ENCODE measurements around the gene PIP4K2C.
"Not testable (repeated sequence)": the region's sequence is repeated elsewhere in the genome, so short reads cannot be mapped to it uniquely, and the experiment has no call there.

The PIP4K2C gene

DNA sequence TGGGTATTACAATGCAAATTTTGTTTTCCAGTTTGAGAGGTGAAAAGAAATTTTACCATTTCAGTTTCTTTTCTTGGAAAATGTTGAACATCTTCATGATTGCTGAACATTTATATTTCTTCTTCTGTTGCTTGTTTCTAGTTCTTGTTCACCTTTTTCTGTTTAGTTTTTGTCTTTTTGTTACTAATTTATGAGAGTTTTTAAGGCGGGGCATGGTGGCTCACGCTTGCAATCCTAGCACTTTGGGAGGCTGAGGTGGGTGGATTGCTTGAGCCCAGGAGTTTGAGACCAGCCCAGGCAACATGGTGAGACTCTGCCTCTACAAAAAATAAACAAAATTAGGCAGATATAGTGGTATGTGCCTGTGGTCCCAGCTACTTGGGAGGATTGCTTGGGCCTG lies 30.5 kb upstream of the PIP4K2C start:
- no peak for DNase-seq

DNA sequence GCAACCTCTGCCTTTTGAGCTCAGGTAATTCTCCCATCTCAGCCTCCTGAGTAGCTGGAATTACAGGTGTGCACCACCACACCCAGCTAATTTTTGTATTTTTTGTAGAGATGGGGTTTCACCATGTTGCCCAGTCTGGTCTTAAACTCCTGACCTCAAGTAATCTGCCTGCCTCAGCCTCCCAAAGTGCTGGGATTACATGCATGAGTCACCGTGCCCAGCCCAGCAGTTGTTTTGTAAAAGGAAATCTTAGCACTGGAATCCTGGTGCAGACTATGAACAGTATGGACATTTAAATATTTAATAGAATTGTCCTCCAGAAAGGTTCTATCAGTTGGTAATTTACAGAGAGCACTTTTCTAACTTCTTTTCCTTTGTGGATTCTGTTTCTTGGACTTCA lies 29.9 kb upstream of the PIP4K2C start:
- not testable (repeated sequence) for DNase-seq

DNA sequence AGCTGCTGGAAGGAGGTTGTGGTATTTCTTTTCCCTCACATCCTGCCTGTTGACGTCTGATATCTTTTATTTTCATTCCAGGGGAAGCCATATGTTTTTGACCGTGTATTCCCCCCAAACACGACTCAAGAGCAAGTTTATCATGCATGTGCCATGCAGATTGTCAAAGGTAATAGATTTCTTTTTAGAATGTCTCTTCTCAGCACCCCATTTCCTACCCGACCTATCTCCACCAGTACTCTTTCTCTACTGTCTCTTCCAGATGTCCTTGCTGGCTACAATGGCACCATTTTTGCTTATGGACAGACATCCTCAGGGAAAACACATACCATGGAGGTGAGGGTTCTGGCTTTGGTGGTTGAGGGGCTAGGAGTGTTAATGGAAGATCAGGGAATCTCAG lies 27.6 kb upstream of the PIP4K2C start:
- no peak for DNase-seq

DNA sequence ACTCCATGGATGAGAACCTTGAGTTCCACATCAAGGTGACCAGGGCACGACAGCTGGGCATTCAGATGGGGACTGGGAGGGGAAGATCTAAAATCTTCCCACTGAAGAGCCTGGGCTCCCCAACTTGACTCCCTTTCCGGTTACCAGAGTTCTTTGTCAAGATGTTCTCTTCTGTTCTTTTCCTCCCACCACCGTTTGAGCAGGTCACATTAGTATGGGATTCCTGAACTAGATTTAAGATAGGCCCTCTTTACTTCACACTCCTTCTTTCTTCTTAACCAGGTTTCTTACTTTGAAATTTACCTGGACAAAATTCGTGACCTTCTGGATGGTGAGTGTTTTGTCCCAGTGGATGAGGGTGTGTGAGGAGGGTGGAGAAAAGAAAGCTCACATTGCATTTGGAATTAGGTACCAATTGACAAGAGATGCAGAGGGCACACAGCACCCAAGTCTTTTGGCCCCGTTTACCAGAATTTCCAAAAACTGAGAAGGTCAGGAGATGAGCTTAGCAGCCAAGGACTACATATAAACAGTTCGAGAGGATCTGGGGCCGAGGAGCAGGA lies 26.7 kb upstream of the PIP4K2C start:
- no peak for DNase-seq

DNA sequence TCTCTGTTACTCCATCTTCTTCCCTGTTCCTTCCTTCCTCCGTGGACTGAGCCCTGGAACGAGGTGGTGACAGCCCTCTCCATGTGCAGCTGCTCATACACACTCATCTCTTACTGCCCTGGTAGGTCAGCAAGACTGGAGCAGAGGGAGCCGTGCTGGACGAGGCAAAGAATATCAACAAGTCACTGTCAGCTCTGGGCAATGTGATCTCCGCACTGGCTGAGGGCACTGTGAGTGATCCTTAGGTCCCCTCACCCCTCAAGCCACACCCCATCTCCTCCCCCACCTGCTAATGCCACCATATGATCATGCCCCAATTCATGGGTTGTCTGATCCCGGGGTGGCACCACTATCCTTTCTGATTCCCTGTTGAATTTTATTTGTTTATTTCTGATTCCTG lies 22.2 kb upstream of the PIP4K2C start:
- DNase-seq: no peak

DNA sequence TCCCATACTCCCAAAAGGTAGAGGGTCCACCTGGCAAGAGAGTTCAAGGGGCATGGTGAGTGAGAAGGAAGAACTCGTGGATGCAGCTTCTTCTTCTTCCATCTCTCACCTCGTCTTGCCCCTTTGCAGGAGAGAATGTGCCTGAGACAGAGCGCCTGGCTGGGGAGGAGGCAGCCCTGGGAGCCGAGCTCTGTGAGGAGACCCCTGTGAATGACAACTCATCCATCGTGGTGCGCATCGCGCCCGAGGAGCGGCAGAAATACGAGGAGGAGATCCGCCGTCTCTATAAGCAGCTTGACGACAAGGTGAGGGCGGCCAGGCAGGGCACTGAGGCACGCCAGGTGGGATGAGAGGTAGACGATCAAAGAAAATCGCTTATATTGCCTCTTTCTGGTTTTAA lies 21.1 kb upstream of the PIP4K2C start:
- no peak for DNase-seq

DNA sequence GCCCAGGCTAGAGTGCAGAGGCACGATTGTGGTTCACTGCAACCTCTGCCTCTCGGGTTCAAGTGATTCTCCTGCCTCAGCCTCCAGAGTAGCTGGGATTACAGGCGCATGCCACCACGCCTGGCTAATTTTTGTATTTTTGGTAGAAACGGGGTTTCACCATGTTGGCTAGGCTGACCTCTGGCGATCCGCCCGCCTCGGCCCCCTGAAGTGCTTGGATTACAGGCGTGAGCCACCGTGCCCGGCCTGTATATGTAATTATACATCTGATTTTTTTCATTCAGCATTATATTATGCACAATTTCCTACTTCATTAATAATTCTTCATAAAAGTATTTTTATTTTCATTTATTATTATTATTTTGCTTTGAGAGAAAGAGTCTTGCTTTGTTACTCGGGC lies 20.6 kb upstream of the PIP4K2C start:
- not testable (repeated sequence) for DNase-seq

DNA sequence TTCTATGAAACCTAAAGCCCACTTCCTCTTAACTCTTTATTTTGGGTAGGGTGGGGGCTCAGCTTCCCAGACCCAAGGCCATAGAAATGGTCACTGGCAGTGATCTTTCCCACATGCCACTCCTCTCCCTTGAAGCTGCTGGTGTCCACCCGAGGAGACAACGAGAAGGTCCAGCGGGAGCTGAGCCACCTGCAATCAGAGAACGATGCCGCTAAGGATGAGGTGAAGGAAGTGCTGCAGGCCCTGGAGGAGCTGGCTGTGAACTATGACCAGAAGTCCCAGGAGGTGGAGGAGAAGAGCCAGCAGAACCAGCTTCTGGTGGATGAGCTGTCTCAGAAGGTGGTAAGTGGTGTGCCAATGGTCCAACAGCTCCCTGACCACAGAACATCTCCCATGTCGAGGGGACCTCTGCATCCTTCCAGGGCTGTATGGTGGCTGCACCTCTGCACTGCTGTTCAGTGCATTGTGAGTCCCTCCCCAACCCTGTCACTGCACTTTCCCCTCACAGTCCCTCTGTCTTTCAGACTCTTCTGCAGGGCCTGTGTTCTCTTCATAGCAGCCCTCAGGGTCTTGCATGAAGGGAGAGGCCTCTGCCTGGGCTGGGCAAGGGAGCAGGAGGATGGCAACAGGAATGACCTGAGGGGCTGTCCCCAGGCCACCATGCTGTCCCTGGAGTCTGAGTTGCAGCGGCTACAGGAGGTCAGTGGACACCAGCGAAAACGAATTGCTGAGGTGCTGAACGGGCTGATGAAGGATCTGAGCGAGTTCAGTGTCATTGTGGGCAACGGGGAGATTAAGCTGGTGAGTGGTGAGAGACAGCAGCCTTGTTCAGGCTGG lies 18.8 kb upstream of the PIP4K2C start:
- DNase-seq: no peak

DNA sequence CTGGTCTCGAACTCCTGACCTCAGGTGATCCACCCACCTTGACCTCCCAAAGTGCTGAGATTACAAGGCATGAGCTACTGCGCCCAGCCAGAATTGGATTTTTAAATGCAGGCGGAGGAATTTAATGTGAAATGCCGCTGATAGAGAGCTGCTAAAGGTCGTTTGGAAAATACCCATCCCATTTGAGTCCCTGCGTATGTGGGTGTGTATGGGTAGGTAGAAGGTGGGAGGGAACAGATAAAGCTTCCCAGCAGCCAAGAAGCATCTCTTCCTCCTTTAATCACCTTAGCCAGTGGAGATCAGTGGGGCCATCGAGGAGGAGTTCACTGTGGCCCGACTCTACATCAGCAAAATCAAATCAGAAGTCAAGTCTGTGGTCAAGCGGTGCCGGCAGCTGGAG lies 16.2 kb upstream of the PIP4K2C start:
- no peak for DNase-seq

DNA sequence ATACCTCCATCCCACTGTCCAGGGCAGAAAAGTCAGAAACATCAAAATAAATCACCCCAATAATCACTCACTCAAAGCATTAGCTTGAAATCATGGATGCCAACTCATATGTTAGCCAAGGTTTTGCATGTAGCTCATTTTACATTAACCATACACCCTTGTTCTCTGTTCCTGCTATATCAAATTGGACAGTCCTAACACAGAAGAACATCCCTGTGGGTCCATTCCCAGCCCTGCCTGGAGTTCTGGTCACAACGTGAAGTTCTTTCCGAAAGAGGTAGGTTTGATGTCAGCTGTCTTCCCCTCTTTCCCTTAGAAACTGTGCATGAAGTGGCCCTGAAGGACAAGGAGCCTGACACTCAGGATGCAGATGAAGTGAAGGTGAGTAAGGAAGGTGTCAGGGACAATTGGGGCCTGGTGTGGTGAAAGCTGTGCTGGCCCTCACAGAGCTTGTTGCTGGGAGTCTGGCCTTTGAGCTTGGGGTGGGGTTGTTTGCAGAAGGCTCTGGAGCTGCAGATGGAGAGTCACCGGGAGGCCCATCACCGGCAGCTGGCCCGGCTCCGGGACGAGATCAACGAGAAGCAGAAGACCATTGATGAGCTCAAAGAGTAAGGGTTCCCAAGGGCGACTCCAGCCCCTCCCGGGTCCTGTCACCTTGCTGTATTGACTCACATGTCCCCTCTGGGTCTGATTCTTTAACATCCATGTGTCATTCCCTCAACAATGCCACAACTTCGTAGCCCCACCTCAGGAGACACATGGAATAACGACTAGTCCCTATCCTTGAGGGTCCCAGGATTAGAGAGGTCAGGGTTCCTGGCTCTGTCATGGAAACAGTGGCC lies 15.0 kb upstream of the PIP4K2C start:
- no peak for DNase-seq

DNA sequence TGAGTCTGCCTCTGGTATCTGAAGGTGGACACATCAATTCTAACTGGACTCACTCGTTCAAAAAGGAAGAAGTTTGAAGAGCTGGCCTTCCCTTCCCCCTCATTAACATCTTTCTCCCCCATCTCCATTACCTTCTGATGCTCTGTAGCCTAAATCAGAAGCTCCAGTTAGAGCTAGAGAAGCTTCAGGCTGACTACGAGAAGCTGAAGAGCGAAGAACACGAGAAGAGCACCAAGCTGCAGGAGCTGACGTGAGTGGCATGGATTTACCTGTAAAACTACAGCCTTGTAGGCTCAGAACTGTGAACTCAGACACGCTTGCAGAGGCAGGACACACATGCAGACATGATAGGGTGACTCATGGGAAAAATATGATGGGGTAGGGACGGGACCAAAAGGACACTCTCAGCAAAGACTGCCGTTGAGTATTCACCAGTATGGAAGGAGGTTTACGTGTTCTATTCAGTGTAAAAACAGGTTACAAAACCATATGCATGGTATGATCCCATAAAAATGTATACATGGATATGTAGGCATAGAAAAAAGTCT lies 14.3 kb upstream of the PIP4K2C start:
- no peak for DNase-seq

DNA sequence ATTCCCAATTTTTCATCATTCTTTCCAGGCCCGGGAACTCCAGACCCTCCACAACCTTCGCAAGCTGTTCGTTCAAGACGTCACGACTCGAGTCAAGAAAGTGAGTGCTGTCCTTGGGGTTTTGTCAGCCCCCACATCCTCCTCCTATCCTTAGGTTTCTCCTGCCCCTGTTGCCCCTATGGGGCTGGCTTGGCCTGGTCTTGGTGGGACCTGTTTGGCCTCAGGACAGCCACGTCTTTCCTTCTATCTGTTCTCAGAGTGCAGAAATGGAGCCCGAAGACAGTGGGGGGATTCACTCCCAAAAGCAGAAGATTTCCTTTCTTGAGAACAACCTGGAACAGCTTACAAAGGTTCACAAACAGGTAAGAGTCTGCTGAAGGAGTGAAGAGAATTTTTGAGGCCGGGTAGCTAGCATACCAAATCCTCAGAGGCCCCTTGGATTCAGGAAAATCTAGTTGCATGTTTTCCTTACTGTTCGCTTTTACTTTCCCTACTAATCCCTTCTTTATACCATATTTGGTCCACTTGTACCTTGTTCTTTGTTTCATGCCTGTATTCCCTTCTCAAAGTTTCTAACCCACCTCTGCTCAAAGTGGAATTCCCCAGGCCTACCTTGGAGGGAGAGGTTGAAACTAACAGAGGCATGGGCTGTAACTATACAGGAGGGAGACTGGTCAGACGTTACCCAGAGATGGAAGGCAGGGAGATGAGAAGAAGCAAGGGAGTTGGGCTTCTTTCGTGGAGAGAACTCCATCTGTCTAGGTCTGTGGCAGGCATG lies 12.8 kb upstream of the PIP4K2C start:
- no peak for DNase-seq

DNA sequence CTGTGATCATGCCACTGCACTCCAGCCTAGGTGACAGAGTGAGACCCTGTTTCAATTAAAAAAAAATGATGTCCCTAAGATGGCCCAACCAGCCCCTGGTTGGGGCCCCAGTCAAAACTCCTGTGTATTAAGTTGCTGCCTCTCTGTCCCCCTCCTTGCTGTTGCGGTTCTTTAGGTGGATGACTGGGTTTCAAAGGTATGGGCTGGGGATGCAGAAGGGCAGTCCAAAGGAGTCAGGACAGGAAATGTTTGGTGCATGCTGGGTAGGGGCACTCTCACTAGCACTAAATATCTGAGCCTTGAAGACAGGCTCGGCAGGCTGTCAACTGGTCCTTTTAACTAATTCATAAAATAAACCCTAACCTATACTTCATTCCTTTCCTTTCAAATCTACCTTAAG lies 12.0 kb upstream of the PIP4K2C start:
- no peak for DNase-seq

DNA sequence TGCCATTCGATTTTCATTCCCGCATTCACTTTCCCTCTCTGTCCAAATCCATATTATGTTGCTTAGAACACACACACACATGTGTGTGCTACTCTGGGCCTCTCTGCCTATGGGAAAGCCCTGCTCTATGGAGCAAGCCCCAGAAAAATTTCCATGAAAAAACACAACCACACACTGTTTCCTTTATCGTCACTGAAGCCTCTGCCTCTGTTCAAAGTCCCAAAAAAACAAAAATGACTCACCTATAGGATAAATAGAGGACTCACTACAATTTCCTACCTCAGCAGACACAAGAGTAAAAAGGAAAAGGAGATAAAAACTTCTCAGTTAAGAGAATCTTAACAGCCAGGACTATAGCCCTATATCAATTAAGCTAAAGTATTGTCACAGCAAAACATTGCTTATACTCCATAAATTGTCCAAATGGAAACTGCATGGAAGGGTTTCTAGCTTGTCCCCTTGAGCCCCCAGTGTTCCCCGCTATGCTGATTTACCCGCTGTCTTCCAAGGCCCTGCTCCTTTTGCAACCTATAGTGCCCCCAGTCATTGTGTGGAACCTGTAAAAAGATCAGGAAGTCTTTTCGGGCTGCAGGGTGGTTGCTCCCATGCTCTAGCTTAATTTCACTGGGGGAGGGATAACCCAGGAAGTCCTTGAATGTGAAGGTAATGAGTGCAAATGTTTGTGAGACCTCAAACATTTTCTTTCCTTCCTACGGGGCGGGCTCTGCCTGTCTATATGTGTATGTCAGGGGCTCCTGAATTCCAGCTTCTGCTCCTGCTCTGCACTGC lies 11.1 kb upstream of the PIP4K2C start:
- DNase-seq: no peak

DNA sequence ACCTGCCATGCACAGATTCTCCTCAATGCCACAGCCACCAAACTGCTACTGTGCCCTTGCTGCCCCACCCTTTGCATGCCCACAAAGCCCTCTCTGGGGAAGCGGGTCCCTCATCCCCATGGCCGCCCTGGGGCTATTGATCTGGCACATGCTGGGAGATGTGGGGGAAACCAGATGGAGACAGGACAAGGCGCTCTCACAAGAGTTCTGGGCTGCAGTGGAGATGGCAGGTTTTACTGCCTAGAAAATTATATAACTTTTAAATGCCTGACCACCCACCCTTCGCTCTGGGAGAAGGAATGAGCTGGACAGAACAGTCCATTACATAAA lies 10.6 kb upstream of the PIP4K2C start:
- DNase-seq: no peak

DNA sequence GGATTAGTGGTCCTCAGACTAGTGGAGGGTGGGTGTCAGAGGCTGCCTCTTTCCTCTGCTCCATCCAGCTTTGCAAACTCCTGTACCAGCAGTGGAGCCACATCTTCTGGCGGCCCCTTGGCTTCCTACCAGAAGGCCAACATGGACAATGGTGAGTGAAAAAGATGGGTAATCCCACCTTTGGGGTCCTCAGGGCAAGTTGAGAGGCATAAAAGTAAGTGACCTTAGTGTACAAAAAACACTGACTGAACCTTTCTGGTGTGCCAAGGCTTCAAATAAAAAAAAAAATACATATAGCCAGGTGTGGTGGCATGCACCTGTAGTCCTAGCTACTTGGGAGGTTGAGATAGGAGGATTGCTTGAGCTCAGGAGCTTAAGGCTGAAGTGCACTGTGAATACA lies 9.2 kb upstream of the PIP4K2C start:
- no peak for DNase-seq

DNA sequence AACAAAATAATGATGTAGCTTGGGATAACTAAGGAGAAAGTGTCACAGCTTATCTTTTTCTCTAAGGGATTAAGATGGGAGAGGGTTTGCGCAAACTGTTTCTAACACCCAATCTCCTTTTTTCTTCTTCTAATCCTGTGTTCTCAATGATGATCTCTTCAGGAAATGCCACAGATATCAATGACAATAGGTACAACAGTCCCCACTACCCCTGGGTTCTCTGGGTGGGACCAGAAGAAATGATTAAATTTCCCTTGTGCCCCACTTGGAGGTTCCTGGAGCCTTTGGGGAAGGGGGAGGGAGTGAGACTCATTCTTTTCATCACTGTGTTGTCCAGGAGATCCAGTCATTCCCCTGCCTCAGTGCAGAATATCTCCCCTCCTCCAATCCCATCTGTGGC lies 8.6 kb upstream of the PIP4K2C start:
- no peak for DNase-seq

DNA sequence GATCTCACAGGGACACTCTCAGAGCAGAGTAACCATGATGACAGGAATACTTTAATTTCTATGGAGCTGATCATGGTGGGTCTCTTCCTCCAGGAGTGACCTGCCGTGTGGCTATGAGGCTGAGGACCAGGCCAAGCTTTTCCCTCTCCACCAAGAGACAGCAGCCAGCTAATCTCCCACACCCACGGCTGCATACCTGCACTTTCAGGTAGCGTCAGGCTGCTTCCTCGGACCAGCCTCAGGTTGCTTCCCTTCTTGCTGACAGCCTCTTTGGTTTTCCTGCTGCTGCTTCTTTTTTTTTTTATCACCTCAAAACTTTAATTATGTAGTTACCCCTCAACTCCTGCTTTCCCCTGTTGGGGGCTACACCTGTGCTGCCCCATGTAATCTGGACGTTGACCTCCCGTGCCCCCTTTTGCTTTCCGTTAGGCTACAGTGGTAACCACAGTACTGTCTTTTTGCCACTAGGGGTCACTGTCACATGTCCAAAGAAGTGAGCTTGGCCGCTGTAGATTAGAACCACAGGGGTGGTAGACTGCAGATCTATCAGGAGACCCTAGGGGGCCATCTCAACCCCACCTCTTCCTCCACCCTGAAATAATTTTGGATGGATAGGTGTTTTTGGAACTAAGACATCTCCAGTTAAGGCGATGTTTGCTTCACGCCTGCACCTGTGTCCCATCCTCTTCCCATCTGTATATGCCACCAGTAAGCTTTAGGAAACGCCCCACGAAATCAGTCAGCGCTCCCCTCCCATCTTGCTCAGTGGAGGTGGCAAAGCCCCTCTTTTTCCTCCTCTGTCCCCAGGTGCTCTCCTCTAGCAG lies 7.8 kb upstream of the PIP4K2C start:
- DNase-seq: peak; percentile 27

DNA sequence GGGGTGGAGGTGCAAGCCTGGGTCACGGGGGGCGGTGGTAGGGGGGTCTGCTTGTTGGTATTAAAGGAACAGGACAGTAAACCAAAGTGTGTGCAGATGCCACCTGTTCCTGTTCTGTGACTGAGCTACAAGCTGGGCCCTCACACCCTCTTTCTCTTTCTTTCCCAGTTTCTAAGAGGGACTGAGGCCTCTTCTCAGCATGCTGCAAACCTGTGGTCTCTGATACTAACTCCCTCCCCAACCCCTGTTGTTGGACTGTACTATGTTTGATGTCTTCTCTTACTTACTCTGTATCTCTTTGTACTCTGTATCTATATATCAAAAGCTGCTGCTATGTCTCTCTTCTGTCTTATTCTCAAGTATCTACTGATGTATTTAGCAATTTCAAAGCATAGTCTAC lies 6.9 kb upstream of the PIP4K2C start:
- no peak for DNase-seq

DNA sequence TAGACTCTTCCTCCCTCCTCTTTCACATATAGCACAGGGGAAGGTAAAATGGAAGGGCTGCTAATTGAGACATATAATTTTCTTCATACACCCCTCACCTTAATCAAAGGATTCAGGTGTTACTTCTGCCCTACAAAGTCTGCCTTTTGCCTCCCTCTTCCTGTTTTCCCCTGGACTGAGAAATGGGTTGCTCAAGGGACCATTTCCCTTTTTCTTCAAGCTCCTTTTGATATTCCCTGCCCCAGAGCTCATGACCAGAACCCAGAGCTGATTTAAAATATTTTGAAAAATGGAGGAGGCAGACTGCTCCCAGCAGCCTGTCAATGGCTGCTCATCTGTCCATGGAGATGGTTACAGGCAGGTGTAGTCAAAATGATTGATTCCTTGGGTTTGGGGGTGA lies 6.3 kb upstream of the PIP4K2C start:
- DNase-seq: no peak

DNA sequence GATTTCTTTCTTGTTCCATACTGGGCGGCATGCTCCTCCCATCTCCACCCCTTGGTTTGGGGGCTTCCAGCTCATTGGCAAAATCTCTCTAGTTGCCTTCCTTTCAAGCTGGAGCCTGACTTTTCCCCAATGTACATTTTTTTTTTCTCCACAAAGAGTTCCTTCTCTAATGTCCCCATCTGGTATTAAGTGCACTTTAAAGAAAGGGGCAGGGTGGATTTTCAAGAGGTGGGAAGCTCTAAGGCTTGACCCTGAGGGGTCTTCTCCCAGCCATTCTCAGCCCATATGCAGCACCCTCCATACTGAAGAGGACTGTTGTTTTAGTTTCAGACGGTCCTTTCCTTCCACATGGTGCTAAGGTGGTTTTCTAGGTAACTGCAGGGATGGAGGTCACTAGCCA lies 5.8 kb upstream of the PIP4K2C start:
- no peak for DNase-seq
